ENCODE data around the gene CDC42BPB.

CDC42BPB gene

GRCh38 chr14:102923201-102923924 is 134.0 kb downstream of the CDC42BPB start:
- TF ChIP-seq CTCF (IDR thresholded peaks at IDR 0.05; ENCODE audit: low read length) (no peak), EZH2phosphoT487 (IDR thresholded peaks at IDR 0.05; ENCODE audit: low read length) (no peak), EZH2 (optimal IDR thresholded peaks at IDR 0.05; ENCODE audit: low read depth, low read length) (no peak)
- Histone ChIP-seq H3K4me1 (ENCODE audit: low read length) (no peaks in the 10 kb centered on the region), H3K9ac (ENCODE audit: low read length) (no peak overlapping the region), H3K79me2 (ENCODE audit: low read length) (no peaks in the 10 kb centered on the region), H2AFZ (ENCODE audit: low read length) (no peak overlapping the region), H3K27me3 (replicated peaks; ENCODE audit: insufficient read depth, low read length) (no peaks in the 10 kb centered on the region; the same call in 1 of the 2 replicates), H3K36me3 (replicated peaks; ENCODE audit: insufficient read depth, low read length) (no peaks in the 10 kb centered on the region), H3K27ac (ENCODE audit: low read length) (no peak overlapping the region), H3K9me3 (replicated peaks; ENCODE audit: insufficient read depth, low read length) (no peaks in the 10 kb centered on the region), H3K4me2 (ENCODE audit: low read depth, low read length) (peak overlapping the region; percentile 32; the same call in 1 of the 2 replicates), H3F3A (ENCODE audit: insufficient read depth, low read length) (no peaks in the 10 kb centered on the region), H3K9me2 (replicated peaks; ENCODE audit: insufficient read depth, low read length) (no peaks in the 10 kb centered on the region), H4K20me1 (ENCODE audit: insufficient read depth, low read length) (no peaks in the 10 kb centered on the region), H3K4me3 (ENCODE audit: low read length) (no peak overlapping the region; the same call in 1 of the 2 replicates)
- no peak for DNase-seq

GRCh38 chr14:102922490-102923200 is 134.7 kb downstream of the CDC42BPB start, which contains the start of gene AMN:
Gene AMN, plus strand, starts transcription at chr14:102922663. Its CDS starts 26 bp downstream, at chr14:102922689.
- no peaks in the 10 kb centered on the region; the same call in 1 of the 2 replicates for H3K27me3 ChIP-seq (replicated peaks; ENCODE audit: insufficient read depth, low read length)
- no peaks in the 10 kb centered on the region for H4K20me1 ChIP-seq (ENCODE audit: insufficient read depth, low read length)
- no peak within 1 kb of the TSS; the same call in 1 of the 2 replicates for H3K4me3 ChIP-seq (ENCODE audit: low read length)
- no peaks in the 10 kb centered on the region for H3K79me2 ChIP-seq (ENCODE audit: low read length)
- H3K36me3 ChIP-seq (replicated peaks; ENCODE audit: insufficient read depth, low read length), result no peaks in the 10 kb centered on the region
- no peaks in the 10 kb centered on the region for H3F3A ChIP-seq (ENCODE audit: insufficient read depth, low read length)
- no peak for DNase-seq
- no peaks in the 10 kb centered on the region for H3K9me3 ChIP-seq (replicated peaks; ENCODE audit: insufficient read depth, low read length)
- no peaks in the 10 kb centered on the region for H3K4me1 ChIP-seq (ENCODE audit: low read length)
- H3K9me2 ChIP-seq (replicated peaks; ENCODE audit: insufficient read depth, low read length), result no peaks in the 10 kb centered on the region
- peak within 1 kb of the TSS; percentile 32; the same call in 1 of the 2 replicates for H3K4me2 ChIP-seq (ENCODE audit: low read depth, low read length)
- no peak within 1 kb of the TSS for H3K27ac ChIP-seq (ENCODE audit: low read length)
- TF ChIP-seq CTCF (IDR thresholded peaks at IDR 0.05; ENCODE audit: low read length) (no peak), EZH2phosphoT487 (IDR thresholded peaks at IDR 0.05; ENCODE audit: low read length) (no peak), EZH2 (optimal IDR thresholded peaks at IDR 0.05; ENCODE audit: low read depth, low read length) (no peak)
- no peak within 1 kb of the TSS for H3K9ac ChIP-seq (ENCODE audit: low read length)
- H2AFZ ChIP-seq (ENCODE audit: low read length), result no peak within 1 kb of the TSS

- H2AFZ ChIP-seq (ENCODE audit: low read length), result no peak overlapping the region
- DNase-seq, result no peak
- H3K36me3 ChIP-seq (replicated peaks; ENCODE audit: insufficient read depth, low read length), result no peaks in the 10 kb centered on the region
- no peaks in the 10 kb centered on the region for H3K9me2 ChIP-seq (replicated peaks; ENCODE audit: insufficient read depth, low read length)
- no peak overlapping the region for H3K9ac ChIP-seq (ENCODE audit: low read length)
- no peak overlapping the region for H3K4me2 ChIP-seq (ENCODE audit: low read depth, low read length)
- H3K9me3 ChIP-seq (replicated peaks; ENCODE audit: insufficient read depth, low read length), result no peaks in the 10 kb centered on the region
- H3K4me3 ChIP-seq (ENCODE audit: low read length), result no peak overlapping the region
- H3K27me3 ChIP-seq (replicated peaks; ENCODE audit: insufficient read depth, low read length), result no peaks in the 10 kb centered on the region; the same call in 1 of the 2 replicates
- no peaks in the 10 kb centered on the region for H4K20me1 ChIP-seq (ENCODE audit: insufficient read depth, low read length)
- no peak overlapping the region for H3K27ac ChIP-seq (ENCODE audit: low read length)
- no peaks in the 10 kb centered on the region for H3K4me1 ChIP-seq (ENCODE audit: low read length)
- no peaks in the 10 kb centered on the region for H3F3A ChIP-seq (ENCODE audit: insufficient read depth, low read length)
- H3K79me2 ChIP-seq (ENCODE audit: low read length), result no peaks in the 10 kb centered on the region
- TF ChIP-seq EZH2 (optimal IDR thresholded peaks at IDR 0.05; ENCODE audit: low read depth, low read length) (no peak), CTCF (IDR thresholded peaks at IDR 0.05; ENCODE audit: low read length) (no peak), EZH2phosphoT487 (IDR thresholded peaks at IDR 0.05; ENCODE audit: low read length) (no peak)
Observed at GRCh38 chr14:102920998-102921304, 136.4 kb downstream of the CDC42BPB start.
